GM12878 (cell line): ENCODE results near the gene SIGLEC5. TPM values are rescaled to one million over a fixed set of nuclear protein-coding genes. Genes with fewer than 3 reads are reported as not detected.

Experiments
- ATAC-seq: fragments of 200-7000 bp; cut with Tn5 transposase; 3 replicates; pipeline ENCODE4 v1.9.1; 2020; ENCODE audit warnings: mild to moderate bottlenecking, moderate library complexity
- BruUV-seq: library from RNA; stranded (reverse); fragments of 400-500 nt; replicated peaks from 2 replicates; lab custom pipeline; 2021; lab: Mats Ljungman, UMichigan
- CTCF ChIA-PET: fragments of 300-600 bp; sonication (Branson Sonifier 250); formaldehyde crosslinking; extraction: SDS; loops from one replicate; lab custom pipeline; 2021; ENCODE audit warnings: inconsistent platforms; lab: Yijun Ruan, JAX
- POLR2A ChIA-PET: fragments of 350-600 bp; formaldehyde crosslinking; extraction: SDS; loops from one replicate; lab custom pipeline; 2021; ENCODE audit warnings: inconsistent platforms; lab: Charles Lee
- RAD21 ChIA-PET: fragments of 300-600 bp; sonication (Branson Sonifier 250); formaldehyde crosslinking; loops from one replicate; lab custom pipeline; 2023; ENCODE audit warnings: antibody characterized with exemption; ENCODE audit not compliant: unreplicated experiment; lab: Charles Lee
- SMC1A ChIA-PET: fragments of 300-600 bp; sonication (Branson Sonifier 250); formaldehyde crosslinking; loops from one replicate; lab custom pipeline; 2023; ENCODE audit not compliant: unreplicated experiment, uncharacterized antibody; lab: Charles Lee
- DNase-seq: peaks from one replicate; pipeline ENCODE4 v3.0.0-alpha.2; 2011; ENCODE audit warnings: low read depth, low spot score
- FAIRE-seq: peaks from 3 replicates; lab custom pipeline; 2011; peaks lifted over from hg19 to GRCh38; lab: Jason Lieb, UNC
- H2AFZ ChIP-seq: 2 replicates; pipeline ENCODE4 v1.6.0; 2011; ENCODE audit warnings: low read depth, low read length, control low read depth; ENCODE audit not compliant: control insufficient read depth
- H3K27ac ChIP-seq: 2 replicates; pipeline ENCODE4 v1.5.1; 2011; ENCODE audit warnings: control low read depth; ENCODE audit not compliant: control insufficient read depth, insufficient read depth
- H3K27me3 ChIP-seq, 2 experiments: replicated peaks in 1 of 2; 2 replicates each; pipeline versions ENCODE4 v1.6.0 to v1.6.1; 2011; ENCODE audit warnings: low read length in 1 of 2; ENCODE audit not compliant: control insufficient read depth in 2 of 2, insufficient read depth in 2 of 2
- H3K36me3 ChIP-seq, 2 experiments: 2 replicates each; pipeline ENCODE4 v1.5.1; 2011; ENCODE audit warnings: low read length in 1 of 2; ENCODE audit not compliant: control insufficient read depth in 2 of 2, insufficient read depth in 2 of 2
- H3K4me1 ChIP-seq: 2 replicates; pipeline ENCODE4 v1.6.1; 2011; ENCODE audit warnings: mild to moderate bottlenecking, low read length, moderate library complexity, mixed read lengths; ENCODE audit not compliant: control insufficient read depth, insufficient read depth
- H3K4me2 ChIP-seq: 2 replicates; pipeline ENCODE4 v1.6.0; 2011; ENCODE audit warnings: control low read depth; ENCODE audit not compliant: control insufficient read depth, insufficient read depth
- H3K4me3 ChIP-seq: fragments of 200-600 bp; sonication (generic); 2 replicates; pipeline ENCODE4 v1.5.1; 2016
- H3K79me2 ChIP-seq: 2 replicates; pipeline ENCODE4 v1.6.0; 2011; ENCODE audit warnings: low read length; ENCODE audit not compliant: control insufficient read depth, insufficient read depth
- H3K9ac ChIP-seq: 2 replicates; pipeline ENCODE4 v1.8.0; 2011; ENCODE audit warnings: low read length, control low read depth, mixed read lengths; ENCODE audit not compliant: control insufficient read depth, insufficient read depth
- H3K9me3 ChIP-seq: replicated peaks from 3 replicates; pipeline ENCODE4 v1.5.1; 2011; ENCODE audit warnings: mild to moderate bottlenecking, low read length; ENCODE audit not compliant: control insufficient read depth, insufficient read depth
- H4K20me1 ChIP-seq: 2 replicates; pipeline ENCODE4 v1.6.0; 2011; ENCODE audit not compliant: control insufficient read depth, insufficient read depth
- ATF2 ChIP-seq: IDR thresholded peaks from 2 replicates; pipeline ENCODE4 v1.6.1; 2012; ENCODE audit warnings: low read length, inconsistent platforms
- CREM ChIP-seq: IDR thresholded peaks from 2 replicates; pipeline ENCODE4 v1.6.1; 2014; ENCODE audit warnings: antibody characterized with exemption, low read depth
- CTCF ChIP-seq, 3 experiments: IDR thresholded peaks in 2 of 3; conservative IDR thresholded peaks in 1 of 3; 2 replicates each; pipeline ENCODE4 v1.5.1; 2011; ENCODE audit warnings: low read depth in 3 of 3, low read length in 3 of 3, mild to moderate bottlenecking in 3 of 3, control low read depth in 2 of 3, moderate library complexity in 2 of 3, inconsistent platforms in 1 of 3, mixed read lengths in 1 of 3; ENCODE audit not compliant: control insufficient read depth in 2 of 3, insufficient read depth in 1 of 3; ENCODE audit errors: extremely low read depth in 1 of 3
- EED ChIP-seq: sonication (generic); IDR thresholded peaks from 2 replicates; pipeline ENCODE4 v1.6.1; 2016; ENCODE audit warnings: antibody characterized with exemption, low read depth
- ETV6 ChIP-seq, 2 experiments: fragments of 450-650 bp in 1 of 2; IDR thresholded peaks in 1 of 2; conservative IDR thresholded peaks in 1 of 2; 2 replicates each; pipeline ENCODE4 v1.6.1; 2014; ENCODE audit warnings: antibody characterized with exemption in 1 of 2, borderline replicate concordance in 1 of 2, low read depth in 1 of 2, mild to moderate bottlenecking in 1 of 2, moderate library complexity in 1 of 2
- FOXK2 ChIP-seq: fragments of 450-650 bp; IDR thresholded peaks from 2 replicates; pipeline ENCODE4 v1.6.1; 2017; ENCODE audit warnings: mild to moderate bottlenecking, moderate library complexity
- MXI1 ChIP-seq: fragments of 150-350 bp; IDR thresholded peaks from 2 replicates; pipeline ENCODE4 v1.6.1; 2011; ENCODE audit warnings: low read depth, mild to moderate bottlenecking, inconsistent platforms, low read length, improper control_type of control experiment
- NBN ChIP-seq: fragments of 450-650 bp; IDR thresholded peaks from 2 replicates; pipeline ENCODE4 v1.6.1; 2016
- RAD21 ChIP-seq: IDR thresholded peaks from 2 replicates; pipeline ENCODE4 v1.6.1; 2011; ENCODE audit warnings: mild to moderate bottlenecking, low read depth, low read length, moderate library complexity; ENCODE audit not compliant: insufficient read depth
- RBBP5 ChIP-seq: fragments of 200-600 bp; sonication (generic); conservative IDR thresholded peaks from 2 replicates; pipeline ENCODE4 v1.6.1; 2016
- RUNX3 ChIP-seq: IDR thresholded peaks from 2 replicates; pipeline ENCODE4 v1.6.1; 2012; ENCODE audit warnings: low read length, inconsistent platforms
- SP1 ChIP-seq: IDR thresholded peaks from one replicate; pipeline ENCODE4 v1.6.1; 2011; ENCODE audit warnings: low read depth, low read length
- WGBS: methylation state at CpG from one replicate; pipeline ENCODE4 v1.1.6; 2016; ENCODE audit warnings: low lambda C conversion rate; ENCODE audit not compliant: insufficient replicate concordance, insufficient coverage; ENCODE audit errors: missing lambda C conversion rate; 5-methylcytosine and 5-hydroxymethylcytosine counted together
- in situ Hi-C: fragments of 300-500 bp; cut with MboI; formaldehyde crosslinking; loops from 9 replicates; pipeline ENCODE4 v1.14.3; 2018; ENCODE audit warnings: mixed read lengths
- intact Hi-C: fragments of 100-400 bp; cut with micrococcal nuclease; formaldehyde crosslinking; loops from one replicate; pipeline ENCODE4 v1.14.2; 2022; ENCODE audit not compliant: unreplicated experiment
- polyA plus RNA-seq, 11 experiments: library from polyadenylated mRNA; depleted of rRNA in 4 of 11; unstranded in 6 of 11; stranded (reverse) in 5 of 11; fragments of >200 nt; fragmentation: Nextera tagmentation in 4 of 11; fragmentation: Illumina TruSeq in 1 of 11; extraction: Ambion mirVana in 4 of 11; extraction: Trizol in 1 of 11; gene quantifications; 1 replicate in 1 of 11; 2 replicates in 10 of 11; pipeline versions ENCODE4 v1.2.1 to v1.2.3, GENCODE V29; 2011 to 2016; ENCODE audit warnings: inconsistent platforms in 2 of 11, missing spikeins in 2 of 11, low read depth in 1 of 11
- total RNA-seq, 4 experiments: library from RNA; depleted of rRNA in 3 of 4; stranded (reverse); fragments of >200 nt in 3 of 4; fragmentation: Illumina TruSeq in 1 of 4; extraction: Trizol in 1 of 4; gene quantifications; 2 replicates each; pipeline versions ENCODE4 v1.2.1 to v1.2.3, GENCODE V29; 2013 to 2021

Gene SIGLEC5
- total and polyA plus RNA-seq, 10 of the 15 experiments (the other 5 are each of a cell fraction or from before 2014, with no cell fraction given) = 0.05 to 2.5 (median 1.4) TPM; not detected in 1

GRCh38 chr19:51602189-51602854 lies 27.9 kb downstream of the SIGLEC5 start:
- no peaks in the 10 kb centered on the region for H3K36me3 ChIP-seq
- peak overlapping the region; percentile 67 for H3K27ac ChIP-seq
- peak overlapping the region; percentile 93 for H3K4me2 ChIP-seq
- ATAC-seq = peak; percentile 9; the same call in 2 of the 3 replicates
- POLR2A ChIA-PET = no interaction called here
- peak overlapping the region; percentile 16; the same call in 1 of the 2 replicates for H2AFZ ChIP-seq
- no peaks in the 10 kb centered on the region for H4K20me1 ChIP-seq
- no peak for DNase-seq
- peak; percentile 45; the same call in 1 of the 2 replicates for TF ChIP-seq RUNX3
- TF ChIP-seq EED = peak; percentile 59; the same call in 1 of the 2 replicates
- no peak for TF ChIP-seq MXI1
- TF ChIP-seq ETV6 (conservative IDR thresholded peaks at IDR 0.05 in 1 of 2, IDR thresholded peaks at IDR 0.05 in 1 of 2; ENCODE audit: borderline replicate concordance in 1 of 2, low read depth in 1 of 2) = peak in 1 of 2 experiments; percentile 45; a peak in 1 of 4 replicates
- no peak for TF ChIP-seq ATF2
- TF ChIP-seq NBN = no peak
- TF ChIP-seq SP1 = no peak
- TF ChIP-seq RBBP5 = no peak
- TF ChIP-seq CTCF (IDR thresholded peaks at IDR 0.05 in 2 of 3, conservative IDR thresholded peaks at IDR 0.05 in 1 of 3; ENCODE audit: control insufficient read depth in 2 of 3, extremely low read depth in 1 of 3, insufficient read depth in 1 of 3, low read depth in 3 of 3, low read length in 3 of 3) = peak in 2 of 3 experiments; percentile 17 to 20; a peak in 2 of 6 replicates
- TF ChIP-seq CREM = 0 out of 2 replicates have a peak, but pooled peaks have one; percentile 13
- TF ChIP-seq RAD21 = peak; percentile 46
- no peak for TF ChIP-seq FOXK2
- peaks cover 33% of the 10 kb centered on the region for H3K4me1 ChIP-seq
- H3K9ac ChIP-seq = peak overlapping the region; percentile 36; the same call in 1 of the 2 replicates
- H3K4me3 ChIP-seq = peak overlapping the region; percentile 57; the same call in 1 of the 2 replicates
- FAIRE-seq = peak; percentile 57
- SMC1A ChIA-PET = interaction anchor here (0.9 to 2.0 kb wide), 5 partner anchors 12 to 87 kb away, joined by 3 to 7 read pairs (median 5); no protein-coding TSS in a partner anchor
- RAD21 ChIA-PET = interaction anchor here (1.5 to 2.0 kb wide), 2 partner anchors 50 to 55 kb away, joined by 5 read pairs; no protein-coding TSS in a partner anchor
- 0 out of 4 replicates have a peak, but pooled peaks cover 0 to 1% of the 10 kb centered on the region in 2 experiments for H3K27me3 ChIP-seq
- in situ Hi-C loops (no loop called here), intact Hi-C loops (loop anchor here (2.0 kb wide), 1 partner anchor 54 kb away; no protein-coding TSS in a partner anchor)
- H3K9me3 ChIP-seq = peaks cover 2% of the 10 kb centered on the region; the same call in 2 of the 3 replicates
- H3K79me2 ChIP-seq = no peaks in the 10 kb centered on the region; the same call in 1 of the 2 replicates
- no TSS peak for BruUV-seq
- 61% methylated on average over 20 of the region's 20 CpGs for WGBS
- CTCF ChIA-PET = interaction anchor here (0.6 to 2.3 kb wide), 8 partner anchors 11 to 493 kb away, joined by 3 to 17 read pairs (median 4); no protein-coding TSS in a partner anchor
